HepG2 (cell line): ENCODE data around the gene WDR87. TPM values are rescaled to one million over a fixed set of nuclear protein-coding genes. Genes with fewer than 3 reads are reported as not detected.

Experiments used
- ATAC-seq: fragments of 200-7000 bp; cut with Tn5 transposase; 3 replicates; pipeline ENCODE4 v1.9.1; 2020; ENCODE audit warnings: mild to moderate bottlenecking, moderate library complexity
- BruUV-seq: library from RNA; stranded (reverse); fragments of 400-500 nt; replicated peaks from 2 replicates; lab custom pipeline; 2021; lab: Mats Ljungman, UMichigan
- CTCF ChIA-PET: fragments of 300-600 bp; formaldehyde crosslinking; extraction: SDS; loops from one replicate; lab custom pipeline; 2021; ENCODE audit warnings: low total read pairs, inconsistent platforms, low intra/inter-chr PET ratio; lab: Yijun Ruan, JAX
- POLR2A ChIA-PET: fragments of 350-600 bp; sonication (Branson Sonifier 250); formaldehyde crosslinking; loops from one replicate; lab custom pipeline; 2020; ENCODE audit warnings: antibody characterized with exemption, inconsistent platforms; lab: Yijun Ruan, JAX
- DNase-seq: peaks from one replicate; pipeline ENCODE4 v3.0.0-alpha.2; 2015; ENCODE audit warnings: low spot score
- FAIRE-seq: peaks from 3 replicates; lab custom pipeline; 2011; peaks lifted over from hg19 to GRCh38; lab: Jason Lieb, UNC
- H2AFZ ChIP-seq: one replicate; pipeline ENCODE4 v1.6.1; 2011; ENCODE audit warnings: low read length, inconsistent platforms
- H3K27ac ChIP-seq: fragments of 300-600 bp; 3 replicates; pipeline ENCODE4 v1.8.0; 2011; ENCODE audit warnings: mixed run types, mild to moderate bottlenecking, mixed read lengths, low read length, inconsistent platforms; ENCODE audit not compliant: insufficient read depth; ENCODE audit errors: extremely low read length
- H3K27me3 ChIP-seq, 2 experiments: fragments of 200-600 bp in 1 of 2; 2 replicates in 1 of 2; 3 replicates in 1 of 2; pipeline versions ENCODE4 v1.6.0 to v1.8.0; 2011; ENCODE audit warnings: low read length in 2 of 2, mild to moderate bottlenecking in 2 of 2, moderate library complexity in 2 of 2, inconsistent platforms in 1 of 2; ENCODE audit not compliant: insufficient read depth in 2 of 2, control insufficient read depth in 1 of 2
- H3K36me3 ChIP-seq, 2 experiments: fragments of 200-600 bp in 1 of 2; replicated peaks in 1 of 2; 2 replicates in 1 of 2; 3 replicates in 1 of 2; pipeline versions ENCODE4 v1.5.1 to v1.8.0; 2011; ENCODE audit warnings: low read length in 2 of 2, inconsistent platforms in 1 of 2; ENCODE audit not compliant: insufficient read depth in 2 of 2, control insufficient read depth in 1 of 2
- H3K4me1 ChIP-seq: 2 replicates; pipeline ENCODE4 v1.5.1; 2012; ENCODE audit warnings: low read length, inconsistent platforms; ENCODE audit not compliant: insufficient read depth
- H3K4me2 ChIP-seq: 2 replicates; pipeline ENCODE4 v1.6.0; 2011; ENCODE audit warnings: low read depth, low read length, inconsistent platforms
- H3K4me3 ChIP-seq, 3 experiments: fragments of 200-600 bp in 1 of 3; sonication (generic), shearing (Covaris generic) in 1 of 3; replicated peaks in 1 of 3; 2 replicates each; pipeline ENCODE4 v1.5.1; 2011 to 2016; ENCODE audit warnings: low read length in 3 of 3, inconsistent platforms in 2 of 3, low read depth in 2 of 3, mild to moderate bottlenecking in 2 of 3, control low read depth in 1 of 3, mixed read lengths in 1 of 3; ENCODE audit not compliant: insufficient read depth in 1 of 3
- H3K79me2 ChIP-seq: one replicate; pipeline ENCODE4 v1.6.1; 2011; ENCODE audit warnings: low read length, inconsistent platforms; ENCODE audit not compliant: insufficient read depth
- H3K9ac ChIP-seq: 2 replicates; pipeline ENCODE4 v1.6.0; 2011; ENCODE audit warnings: mild to moderate bottlenecking, low read depth, low read length, inconsistent platforms; ENCODE audit not compliant: insufficient read depth
- H3K9me3 ChIP-seq: 2 replicates; pipeline ENCODE4 v1.5.1; 2012; ENCODE audit warnings: mild to moderate bottlenecking, low read length
- H4K20me1 ChIP-seq: 2 replicates; pipeline ENCODE4 v1.6.0; 2011; ENCODE audit warnings: inconsistent platforms, mild to moderate bottlenecking, low read length, moderate library complexity; ENCODE audit not compliant: insufficient read depth
- ETV5 ChIP-seq: IDR thresholded peaks from 2 replicates; pipeline ENCODE4 v1.6.1; 2018; ENCODE audit warnings: missing biosample characterization, missing genetic modification reagents, inconsistent platforms, borderline replicate concordance
- MTF1 ChIP-seq: sonication (generic); formaldehyde crosslinking; IDR thresholded peaks from 2 replicates; pipeline ENCODE4 v1.5.0; 2020; ENCODE audit warnings: missing genetic modification reagents
- ZNF333 ChIP-seq: sonication (generic); formaldehyde crosslinking; IDR thresholded peaks from 2 replicates; pipeline ENCODE4 v1.4.0; 2020; ENCODE audit warnings: mild to moderate bottlenecking, missing genetic modification reagents, borderline replicate concordance
- ZNF451 ChIP-seq: sonication (generic); formaldehyde crosslinking; IDR thresholded peaks from 2 replicates; pipeline ENCODE4 v1.5.0; 2020; ENCODE audit warnings: mild to moderate bottlenecking, missing genetic modification reagents
- WGBS: methylation state at CpG from one replicate; pipeline ENCODE4 v1.1.6; 2017; ENCODE audit warnings: low lambda C conversion rate; 5-methylcytosine and 5-hydroxymethylcytosine counted together
- in situ Hi-C: cut with HindIII; loops from 2 replicates; pipeline ENCODE4 v1.10.0; 2017; ENCODE audit warnings: low pct_unique_long_range_greater_than_20kb; ENCODE audit not compliant: extremely low pct_ligation_motif_present
- intact Hi-C: fragments of 100-400 bp; cut with micrococcal nuclease; formaldehyde crosslinking; loops from one replicate; pipeline ENCODE4 v1.10.0; 2022; ENCODE audit not compliant: unreplicated experiment
- polyA plus RNA-seq, 8 experiments: library from polyadenylated mRNA; depleted of rRNA in 3 of 8; stranded (reverse) in 7 of 8; unstranded in 1 of 8; fragments of >200 nt; fragmentation: Illumina TruSeq in 4 of 8; extraction: Trizol in 4 of 8; gene quantifications; 2 replicates each; pipeline versions ENCODE4 v1.2.1 to v1.2.3, GENCODE V29; 2011 to 2016; ENCODE audit warnings: low read depth in 4 of 8, missing spikeins in 1 of 8, mixed read lengths in 1 of 8; ENCODE audit not compliant: insufficient read depth in 1 of 8
- total RNA-seq, 5 experiments: library from RNA; depleted of rRNA; stranded (reverse); fragments of >200 nt; fragmentation: Illumina TruSeq; extraction: Trizol; gene quantifications; 2 replicates each; pipeline ENCODE4 v1.2.3, GENCODE V29; 2016; ENCODE audit warnings: low read depth in 1 of 5
- TF ChIP-seq, protein P1 (sequence below), 2 experiments: sonication (generic) in 1 of 2; formaldehyde crosslinking in 1 of 2; IDR thresholded peaks; 2 replicates each; pipeline versions ENCODE4 v1.6.1 to v1.9.0; 2014 to 2022; ENCODE audit warnings: antibody characterized with exemption in 1 of 2, borderline replicate concordance in 1 of 2, inconsistent platforms in 1 of 2, low read depth in 1 of 2, missing genetic modification reagents in 1 of 2

The WDR87 gene
- total and polyA plus RNA-seq, 2 of the 13 experiments (the other 11 are each of a cell fraction or from before 2014, with no cell fraction given): not detected

DNA sequence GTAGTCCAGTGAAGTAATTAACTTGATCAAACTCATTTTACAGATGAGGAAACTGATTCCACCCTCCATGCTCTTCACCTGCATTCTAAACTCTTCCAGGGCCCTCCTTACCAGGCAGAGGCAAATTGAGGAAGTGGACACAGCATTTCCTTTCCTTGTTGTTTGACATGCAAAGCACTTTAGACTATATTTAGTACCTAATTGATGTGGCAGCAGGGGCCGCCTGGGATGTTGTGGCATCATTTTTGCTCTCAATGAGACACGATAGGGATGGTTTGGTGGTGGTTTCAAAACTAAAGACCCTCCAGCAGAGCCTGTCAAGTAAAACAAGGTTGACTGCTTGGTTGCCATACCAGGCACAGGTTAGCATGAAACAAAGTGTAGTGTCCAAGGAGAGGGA lies 8.5 kb upstream of the WDR87 start (continued):
- TF ChIP-seq, protein P1, sequence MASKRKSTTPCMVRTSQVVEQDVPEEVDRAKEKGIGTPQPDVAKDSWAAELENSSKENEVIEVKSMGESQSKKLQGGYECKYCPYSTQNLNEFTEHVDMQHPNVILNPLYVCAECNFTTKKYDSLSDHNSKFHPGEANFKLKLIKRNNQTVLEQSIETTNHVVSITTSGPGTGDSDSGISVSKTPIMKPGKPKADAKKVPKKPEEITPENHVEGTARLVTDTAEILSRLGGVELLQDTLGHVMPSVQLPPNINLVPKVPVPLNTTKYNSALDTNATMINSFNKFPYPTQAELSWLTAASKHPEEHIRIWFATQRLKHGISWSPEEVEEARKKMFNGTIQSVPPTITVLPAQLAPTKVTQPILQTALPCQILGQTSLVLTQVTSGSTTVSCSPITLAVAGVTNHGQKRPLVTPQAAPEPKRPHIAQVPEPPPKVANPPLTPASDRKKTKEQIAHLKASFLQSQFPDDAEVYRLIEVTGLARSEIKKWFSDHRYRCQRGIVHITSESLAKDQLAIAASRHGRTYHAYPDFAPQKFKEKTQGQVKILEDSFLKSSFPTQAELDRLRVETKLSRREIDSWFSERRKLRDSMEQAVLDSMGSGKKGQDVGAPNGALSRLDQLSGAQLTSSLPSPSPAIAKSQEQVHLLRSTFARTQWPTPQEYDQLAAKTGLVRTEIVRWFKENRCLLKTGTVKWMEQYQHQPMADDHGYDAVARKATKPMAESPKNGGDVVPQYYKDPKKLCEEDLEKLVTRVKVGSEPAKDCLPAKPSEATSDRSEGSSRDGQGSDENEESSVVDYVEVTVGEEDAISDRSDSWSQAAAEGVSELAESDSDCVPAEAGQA (IDR thresholded peaks at IDR 0.05; ENCODE audit: low read depth): no peak
- TF ChIP-seq, protein P1 (CRISPR knock-in tag; IDR thresholded peaks at IDR 0.05; ENCODE audit: borderline replicate concordance): no peak
- TF ChIP-seq ZNF451 (CRISPR knock-in tag) (no peak), ETV5 (CRISPR knock-in tag) (no peak)

DNA sequence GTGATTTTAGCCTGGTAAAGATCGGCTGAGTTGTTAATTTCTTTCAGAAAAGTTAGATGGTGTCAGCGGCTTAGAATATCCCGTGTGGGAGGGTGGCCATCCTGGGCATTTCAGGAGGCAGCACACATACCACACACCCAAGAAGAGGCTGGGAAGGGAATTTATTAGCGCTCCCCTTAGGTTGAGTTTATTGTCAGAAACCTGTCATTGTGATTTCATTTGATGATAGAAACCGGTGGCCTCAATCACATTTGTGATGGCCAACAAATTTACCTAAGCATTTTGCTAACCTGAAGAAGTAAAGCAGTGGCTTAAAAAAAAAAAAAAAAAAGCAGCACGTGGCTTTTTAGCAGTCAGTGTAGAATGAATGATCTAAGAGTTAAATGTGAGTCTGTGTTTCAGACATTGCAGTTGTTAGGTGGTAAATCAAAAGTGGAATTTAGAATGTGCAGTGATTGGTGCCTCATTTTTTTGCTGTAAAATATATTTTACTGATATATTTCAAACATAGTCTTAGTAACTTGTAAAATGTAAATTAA lies 3.3 kb upstream of the WDR87 start:
- ATAC-seq (no peak), DNase-seq (no peak), FAIRE-seq (no peak)
- H3K4me1 ChIP-seq: peaks cover 33% of the 10 kb centered on the region
- no peak overlapping the region for H3K4me3 ChIP-seq
- H3K36me3 ChIP-seq: no peaks in the 10 kb centered on the region
- H4K20me1 ChIP-seq: no peaks in the 10 kb centered on the region
- in situ Hi-C loops (no loop called here), intact Hi-C loops (no loop called here)
- H3K27ac ChIP-seq: no peak overlapping the region
- ChIA-PET POLR2A (no interaction called here), CTCF (no interaction called here)
- no peak overlapping the region for H3K9ac ChIP-seq
- H3K9me3 ChIP-seq: no peaks in the 10 kb centered on the region
- TF ChIP-seq ZNF333 (CRISPR knock-in tag): no peak
- no peak for TF ChIP-seq MTF1 (CRISPR knock-in tag)
- no peak overlapping the region for H3K4me2 ChIP-seq
- whole genome bisulfite sequencing: 81% methylated on average over 6 of the region's 6 CpGs
- H3K27me3 ChIP-seq: no peaks in the 10 kb centered on the region
- peaks cover 34% of the 10 kb centered on the region for H3K79me2 ChIP-seq
- BruUV-seq: no TSS peak
- H2AFZ ChIP-seq: no peak overlapping the region
